GM12892 (cell line): ENCODE measurements around the gene IMPG1.

ENCODE experiments used
- POLR2A ChIP-seq: IDR thresholded peaks from 2 replicates; pipeline ENCODE4 v1.6.1; 2011; ENCODE audit warnings: low read depth, low read length, control low read depth
- POLR2AphosphoS5 ChIP-seq: IDR thresholded peaks from 2 replicates; pipeline ENCODE4 v1.6.1; 2011; ENCODE audit warnings: low read depth, low read length, control low read depth

DNA sequence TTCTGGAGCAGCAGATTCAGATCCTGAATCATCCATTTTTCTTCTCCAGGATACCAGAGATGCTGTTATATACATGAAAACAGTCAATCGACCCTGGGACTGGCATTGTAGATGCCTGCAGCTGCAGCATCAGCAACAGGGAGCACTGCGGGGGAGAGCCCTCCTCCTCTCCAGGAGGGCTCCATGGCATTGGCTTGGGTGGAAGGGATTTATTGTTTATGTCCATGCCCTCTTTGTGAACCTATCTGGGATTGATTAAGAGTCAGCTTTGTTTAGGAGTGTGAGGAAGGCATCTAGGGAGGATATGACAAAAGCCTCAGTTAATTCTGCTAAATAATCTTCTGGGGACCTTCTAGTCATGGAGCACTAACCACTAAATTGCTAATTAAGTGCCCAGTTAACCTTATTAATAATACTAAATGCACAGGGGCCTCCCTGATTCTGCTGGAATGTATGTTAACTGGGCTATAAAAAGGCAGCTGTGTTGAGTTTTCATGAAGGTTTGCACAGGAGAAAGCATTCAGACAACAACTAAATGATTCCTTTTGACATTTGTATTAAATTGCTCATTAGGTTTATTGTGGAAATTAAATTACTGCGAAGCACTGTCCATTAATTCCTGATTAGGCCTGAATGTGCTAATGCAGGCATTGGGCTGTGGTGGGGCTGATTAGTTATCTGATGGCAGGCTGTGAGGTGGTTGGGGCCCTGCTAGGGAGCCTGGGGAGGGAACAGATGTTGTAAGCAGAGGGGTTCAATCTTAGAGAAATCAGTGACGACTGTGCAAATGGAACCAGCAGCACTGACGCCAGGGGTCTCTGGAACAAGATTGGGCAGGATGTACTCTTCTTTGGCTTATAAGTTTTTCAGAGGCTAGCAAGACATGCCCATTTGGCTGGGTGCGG, 57.6 kb downstream of the IMPG1 start:
- TF ChIP-seq POLR2AphosphoS5 (no peak), POLR2A (no peak)
